Tibial artery (tissue), 4 donors: ENCODE data around the gene FAM83G.
"Not testable (repeated sequence)": the region's sequence is repeated elsewhere in the genome, so short reads cannot be mapped to it uniquely, and the experiment has no call there.

Experiments
- DNase-seq, 2 donors: peaks; one replicate each; pipeline ENCODE4 v3.0.0-alpha.2; 2019
- H3K27ac ChIP-seq, 2 donors: fragments of 200-600 bp; sonication (generic) in 1 of 2; 1 replicate in 1 of 2; 2 replicates in 1 of 2; pipeline ENCODE4 v1.5.1; 2018 to 2019; ENCODE audit warnings: mild to moderate bottlenecking in 1 of 2
- H3K27me3 ChIP-seq, 2 donors: fragments of 200-600 bp; sonication (generic) in 1 of 2; one replicate each; pipeline versions ENCODE4 v1.5.1 to v1.6.0; 2016 to 2019
- H3K36me3 ChIP-seq, 3 donors: fragments of 200-600 bp; sonication (generic) in 2 of 3; one replicate each; pipeline ENCODE4 v1.5.1; 2016 to 2019; ENCODE audit warnings: mild to moderate bottlenecking in 2 of 3
- H3K4me1 ChIP-seq, 4 donors: fragments of 200-600 bp; sonication (generic) in 2 of 4; 1 replicate in 3 of 4; 2 replicates in 1 of 4; pipeline ENCODE4 v1.5.1; 2016 to 2019
- H3K4me3 ChIP-seq, 2 donors: fragments of 200-600 bp; sonication (generic) in 1 of 2; 1 replicate in 1 of 2; 2 replicates in 1 of 2; pipeline ENCODE4 v1.5.1; 2018 to 2019; ENCODE audit warnings: mild to moderate bottlenecking in 2 of 2
- H3K9me3 ChIP-seq, 3 donors: fragments of 200-600 bp; sonication (generic) in 1 of 3; one replicate each; pipeline ENCODE4 v1.5.1; 2016 to 2019
- CTCF ChIP-seq, 2 experiments: fragments of 200-600 bp in 1 of 2; fragments of 450-650 bp in 1 of 2; IDR thresholded peaks; one replicate each; pipeline ENCODE4 v1.5.1; 2017 to 2019; ENCODE audit warnings: antibody characterized with exemption in 2 of 2, mild to moderate bottlenecking in 1 of 2, moderate library complexity in 1 of 2
- intact Hi-C: fragments of 100-400 bp; cut with DNase I; formaldehyde crosslinking; loops from one replicate; pipeline ENCODE4 v1.15.0; 2023; ENCODE audit warnings: low total_unique reads

The FAM83G gene

GRCh38 chr17:19004421-19005136 is at the start of gene FAM83G:
Gene FAM83G, minus strand, starts transcription at chr17:19004764. Its CDS starts 723 bp downstream, at chr17:19004041.
- DNase-seq = peak; percentile 78 to 92
- Histone ChIP-seq H3K4me3 (peak within 1 kb of the TSS; percentile 74 to 77), H3K9me3 (no peaks in the 10 kb centered on the region), H3K4me1 (peaks cover 0 to 39% (median 27%) of the 10 kb centered on the region in 4 donors), H3K27me3 (no peaks in the 10 kb centered on the region), H3K27ac (peak within 1 kb of the TSS; percentile 87 to 88), H3K36me3 (no peaks in the 10 kb centered on the region)
- intact Hi-C loops = no loop called here
- TF ChIP-seq CTCF (IDR thresholded peaks at IDR 0.05) = no peak

GRCh38 chr17:19048826-19049225 is 44.3 kb upstream of the FAM83G start:
- H3K36me3 ChIP-seq, H3K4me3 ChIP-seq, H3K9me3 ChIP-seq, H3K4me1 ChIP-seq, DNase-seq, intact Hi-C loops, H3K27ac ChIP-seq, H3K27me3 ChIP-seq: not testable (repeated sequence)

GRCh38 chr17:19047510-19047909 is 42.9 kb upstream of the FAM83G start:
- H3K27me3 ChIP-seq = not testable (repeated sequence)

GRCh38 chr17:19046782-19047375 is 42.3 kb upstream of the FAM83G start, which contains the start of gene GRAP:
Gene GRAP, minus strand, starts transcription at chr17:19046957. Its CDS starts 31 bp downstream, at chr17:19046926.
- H3K27ac ChIP-seq, intact Hi-C loops, H3K36me3 ChIP-seq, H3K9me3 ChIP-seq, H3K27me3 ChIP-seq, H3K4me1 ChIP-seq, H3K4me3 ChIP-seq, DNase-seq: not testable (repeated sequence)

More at GRCh38 chr17:19047510-19047909, 42.9 kb upstream of the FAM83G start:
- H3K4me3 ChIP-seq, H3K36me3 ChIP-seq, H3K9me3 ChIP-seq, H3K27ac ChIP-seq, intact Hi-C loops, H3K4me1 ChIP-seq, DNase-seq: not testable (repeated sequence)

GRCh38 chr17:19044643-19045042 is 40.1 kb upstream of the FAM83G start:
- H3K36me3 ChIP-seq, H3K27ac ChIP-seq, intact Hi-C loops, DNase-seq, H3K9me3 ChIP-seq, H3K4me3 ChIP-seq, H3K27me3 ChIP-seq, H3K4me1 ChIP-seq: not testable (repeated sequence)

- DNase-seq, H3K4me1 ChIP-seq, H3K4me3 ChIP-seq, H3K27me3 ChIP-seq, intact Hi-C loops, H3K9me3 ChIP-seq, H3K27ac ChIP-seq, H3K36me3 ChIP-seq: not testable (repeated sequence)
These were observed 38.5 kb upstream of the FAM83G start for GRCh38 chr17:19043032-19043431.

- H3K36me3 ChIP-seq, H3K27ac ChIP-seq, H3K27me3 ChIP-seq, H3K4me3 ChIP-seq, H3K9me3 ChIP-seq, intact Hi-C loops, DNase-seq, H3K4me1 ChIP-seq: not testable (repeated sequence)
These were observed 37.8 kb upstream of the FAM83G start for GRCh38 chr17:19042369-19042768.

- H3K9me3 ChIP-seq, H3K4me1 ChIP-seq, H3K27ac ChIP-seq, H3K4me3 ChIP-seq, intact Hi-C loops, H3K27me3 ChIP-seq, DNase-seq, H3K36me3 ChIP-seq: not testable (repeated sequence)
These were observed 37.3 kb upstream of the FAM83G start for GRCh38 chr17:19041871-19042270.

- H3K36me3 ChIP-seq, DNase-seq, intact Hi-C loops, H3K4me3 ChIP-seq, H3K27me3 ChIP-seq, H3K27ac ChIP-seq, H3K4me1 ChIP-seq, H3K9me3 ChIP-seq: not testable (repeated sequence)
These were observed 35.8 kb upstream of the FAM83G start for GRCh38 chr17:19040350-19040749.

GRCh38 chr17:19038730-19039129 is 34.2 kb upstream of the FAM83G start:
- H3K9me3 ChIP-seq, H3K4me1 ChIP-seq, H3K27me3 ChIP-seq, DNase-seq, H3K36me3 ChIP-seq, intact Hi-C loops, H3K27ac ChIP-seq, H3K4me3 ChIP-seq: not testable (repeated sequence)

GRCh38 chr17:19038007-19038406 is 33.4 kb upstream of the FAM83G start:
- H3K4me1 ChIP-seq, H3K4me3 ChIP-seq, H3K36me3 ChIP-seq, H3K27ac ChIP-seq, intact Hi-C loops, H3K27me3 ChIP-seq, H3K9me3 ChIP-seq, DNase-seq: not testable (repeated sequence)

- intact Hi-C loops, H3K36me3 ChIP-seq, DNase-seq, H3K27ac ChIP-seq, H3K9me3 ChIP-seq, H3K4me1 ChIP-seq, H3K27me3 ChIP-seq, H3K4me3 ChIP-seq: not testable (repeated sequence)
These were observed 33.0 kb upstream of the FAM83G start for GRCh38 chr17:19037547-19037946.

GRCh38 chr17:19036186-19036585 is 31.6 kb upstream of the FAM83G start:
- intact Hi-C loops, H3K9me3 ChIP-seq, H3K27ac ChIP-seq, H3K4me1 ChIP-seq, H3K36me3 ChIP-seq, DNase-seq, H3K27me3 ChIP-seq, H3K4me3 ChIP-seq: not testable (repeated sequence)
